HepG2 (cell line): Measurements from ENCODE around the gene UCKL1. TPM values are rescaled to one million over a fixed set of nuclear protein-coding genes. Genes with fewer than 3 reads are reported as not detected.

ENCODE experiments used
- ADNP ChIP-seq: sonication (generic); formaldehyde crosslinking; IDR thresholded peaks from 2 replicates; pipeline ENCODE4 v1.4.0; 2020; ENCODE audit warnings: missing genetic modification reagents
- DNMT3B ChIP-seq: conservative IDR thresholded peaks from 2 replicates; pipeline ENCODE4 v1.6.1; 2016; ENCODE audit warnings: missing biosample characterization, control low read depth
- KIAA2018 ChIP-seq: sonication (generic); formaldehyde crosslinking; IDR thresholded peaks from 2 replicates; pipeline ENCODE4 v1.5.0; 2020; ENCODE audit warnings: mild to moderate bottlenecking, missing genetic modification reagents, borderline replicate concordance
- MNT ChIP-seq: fragments of 450-650 bp; IDR thresholded peaks from 2 replicates; pipeline ENCODE4 v1.6.1; 2016
- POLR2AphosphoS5 ChIP-seq: IDR thresholded peaks from 2 replicates; pipeline ENCODE4 v1.6.1; 2012; ENCODE audit warnings: low read depth, low read length
- SRSF4 ChIP-seq: fragments of 200-400 bp; formaldehyde crosslinking; IDR thresholded peaks from one replicate; pipeline ENCODE4 v1.6.1; 2018; ENCODE audit warnings: mild to moderate bottlenecking, low read depth, low read length, moderate library complexity; ENCODE audit not compliant: poor library complexity, severe bottlenecking
- TEAD2 ChIP-seq: sonication (generic); formaldehyde crosslinking; IDR thresholded peaks from 2 replicates; pipeline ENCODE4 v1.9.0; 2021; ENCODE audit warnings: missing genetic modification reagents
- TFAP4 ChIP-seq: sonication (generic); IDR thresholded peaks from 2 replicates; pipeline ENCODE4 v1.6.1; 2016; ENCODE audit warnings: low read depth, borderline replicate concordance
- ZFAT ChIP-seq: sonication (generic); formaldehyde crosslinking; conservative IDR thresholded peaks from 2 replicates; pipeline ENCODE4 v1.8.1; 2023; ENCODE audit warnings: missing genetic modification reagents, inconsistent platforms
- ZNF142 ChIP-seq: sonication (generic); formaldehyde crosslinking; IDR thresholded peaks from 2 replicates; pipeline ENCODE4 v1.4.0; 2020; ENCODE audit warnings: missing genetic modification reagents
- polyA plus RNA-seq, 8 experiments: library from polyadenylated mRNA; depleted of rRNA in 3 of 8; stranded (reverse) in 7 of 8; unstranded in 1 of 8; fragments of >200 nt; fragmentation: Illumina TruSeq in 4 of 8; extraction: Trizol in 4 of 8; gene quantifications; 2 replicates each; pipeline versions ENCODE4 v1.2.1 to v1.2.3, GENCODE V29; 2011 to 2016; ENCODE audit warnings: low read depth in 4 of 8, missing spikeins in 1 of 8, mixed read lengths in 1 of 8; ENCODE audit not compliant: insufficient read depth in 1 of 8
- total RNA-seq, 5 experiments: library from RNA; depleted of rRNA; stranded (reverse); fragments of >200 nt; fragmentation: Illumina TruSeq; extraction: Trizol; gene quantifications; 2 replicates each; pipeline ENCODE4 v1.2.3, GENCODE V29; 2016; ENCODE audit warnings: low read depth in 1 of 5

The UCKL1 gene
- total and polyA plus RNA-seq, 2 of the 13 experiments (the other 11 are each of a cell fraction or from before 2014, with no cell fraction given) = 50.2 to 126 TPM

- TF ChIP-seq ZNF142 (CRISPR knock-in tag) (peak; percentile 63; the same call in 1 of the 2 replicates), TFAP4 (no peak; the same call in 1 of the 2 replicates), ZFAT (CRISPR knock-in tag) (0 out of 2 replicates have a peak, but pooled peaks have one; percentile 70), MNT (no peak), TEAD2 (CRISPR knock-in tag) (no peak), SRSF4 (no peak), DNMT3B (CRISPR knock-in tag) (no peak), ADNP (CRISPR knock-in tag) (no peak; the same call in 1 of the 2 replicates), POLR2AphosphoS5 (no peak; the same call in 1 of the 2 replicates), KIAA2018 (CRISPR knock-in tag) (no peak)
These were observed 22.4 kb upstream of the UCKL1 start (continued) for GRCh38 chr20:63978319-63979228.
